ENCODE results near the gene PTK6.

PTK6 gene

DNA sequence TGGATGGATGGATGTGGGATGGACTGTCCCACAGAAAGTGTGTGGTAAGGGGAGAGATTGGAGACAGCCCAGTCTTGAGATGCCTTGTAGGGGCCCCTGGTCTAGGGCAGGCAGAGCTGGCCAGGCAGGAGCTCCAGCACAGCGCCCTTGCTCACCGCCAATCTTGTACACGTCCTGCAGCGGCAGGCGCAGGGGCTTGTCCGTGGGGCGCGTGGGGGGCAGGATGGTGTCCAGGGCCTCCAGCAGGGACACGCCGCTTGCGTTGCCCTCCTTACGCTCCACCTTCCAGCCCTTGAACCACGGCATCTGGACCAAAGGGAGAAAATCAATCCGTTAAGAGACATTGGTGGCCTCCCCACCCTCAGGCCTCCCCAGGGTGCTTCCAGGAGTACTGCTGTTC lies 44.2 kb downstream of the PTK6 start:
- ChIA-PET CTCF (interaction anchor here (1.4 kb wide), 1 partner anchor 10 kb away, joined by 5 read pairs; no protein-coding TSS in a partner anchor), POLR2A (no interaction called here)
- TF ChIP-seq, protein P1, sequence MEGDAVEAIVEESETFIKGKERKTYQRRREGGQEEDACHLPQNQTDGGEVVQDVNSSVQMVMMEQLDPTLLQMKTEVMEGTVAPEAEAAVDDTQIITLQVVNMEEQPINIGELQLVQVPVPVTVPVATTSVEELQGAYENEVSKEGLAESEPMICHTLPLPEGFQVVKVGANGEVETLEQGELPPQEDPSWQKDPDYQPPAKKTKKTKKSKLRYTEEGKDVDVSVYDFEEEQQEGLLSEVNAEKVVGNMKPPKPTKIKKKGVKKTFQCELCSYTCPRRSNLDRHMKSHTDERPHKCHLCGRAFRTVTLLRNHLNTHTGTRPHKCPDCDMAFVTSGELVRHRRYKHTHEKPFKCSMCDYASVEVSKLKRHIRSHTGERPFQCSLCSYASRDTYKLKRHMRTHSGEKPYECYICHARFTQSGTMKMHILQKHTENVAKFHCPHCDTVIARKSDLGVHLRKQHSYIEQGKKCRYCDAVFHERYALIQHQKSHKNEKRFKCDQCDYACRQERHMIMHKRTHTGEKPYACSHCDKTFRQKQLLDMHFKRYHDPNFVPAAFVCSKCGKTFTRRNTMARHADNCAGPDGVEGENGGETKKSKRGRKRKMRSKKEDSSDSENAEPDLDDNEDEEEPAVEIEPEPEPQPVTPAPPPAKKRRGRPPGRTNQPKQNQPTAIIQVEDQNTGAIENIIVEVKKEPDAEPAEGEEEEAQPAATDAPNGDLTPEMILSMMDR (IDR thresholded peaks at IDR 0.05; ENCODE audit: control extremely low read depth, extremely low read depth, low read depth, missing control alignments): no peak
- no peak for DNase-seq (ENCODE audit: extremely low spot score)

DNA sequence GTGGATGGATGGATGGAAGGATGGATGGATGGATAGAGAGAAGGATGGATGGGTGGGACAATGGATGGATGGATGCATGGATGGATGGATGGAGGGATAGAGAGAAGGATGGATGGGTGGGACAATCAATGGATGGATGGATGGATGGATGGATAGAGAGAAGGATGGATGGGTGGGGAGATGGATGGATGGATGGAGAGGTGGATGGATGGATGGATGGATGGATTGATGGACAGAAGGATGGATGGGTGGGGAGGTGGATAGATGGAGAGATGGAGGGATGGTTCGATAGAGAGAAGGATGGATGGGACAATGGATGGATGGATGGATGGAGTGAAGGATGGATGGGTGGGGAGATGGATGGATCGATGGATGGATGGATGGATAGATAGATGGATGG lies 44.7 kb downstream of the PTK6 start:
- TF ChIP-seq, protein P1 (IDR thresholded peaks at IDR 0.05; ENCODE audit: control extremely low read depth, extremely low read depth, low read depth, missing control alignments): no peak
- POLR2A ChIA-PET: no interaction called here
- CTCF ChIA-PET: no interaction called here

DNA sequence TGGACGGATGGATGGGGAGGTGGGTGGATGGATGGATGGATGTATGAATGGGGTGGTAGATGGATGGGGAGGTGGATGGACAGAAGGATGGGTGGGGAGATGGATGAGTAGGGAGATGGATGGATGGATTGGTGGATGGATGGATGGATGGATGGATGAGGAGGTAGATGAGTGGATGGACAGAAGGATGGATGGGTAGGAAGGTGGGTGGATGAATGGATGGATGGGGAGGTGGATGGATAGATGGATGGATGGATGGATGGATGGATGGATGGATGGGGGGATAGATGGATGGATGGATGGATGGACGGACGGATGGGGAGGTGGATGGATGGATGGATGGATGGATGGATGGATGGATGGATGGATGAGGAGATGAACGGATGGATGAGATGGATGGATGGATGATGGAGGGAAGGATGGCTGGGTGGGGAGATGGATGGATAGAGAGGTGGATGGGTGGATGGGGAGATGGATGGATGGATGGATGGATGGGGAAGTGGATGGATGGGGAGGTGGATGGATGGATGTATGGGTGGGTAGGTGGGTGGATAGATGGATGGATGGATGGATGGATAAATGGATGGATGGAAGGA lies 45.4 kb downstream of the PTK6 start:
- no peak for DNase-seq (ENCODE audit: extremely low spot score)
- TF ChIP-seq, protein P1 (IDR thresholded peaks at IDR 0.05; ENCODE audit: control extremely low read depth, extremely low read depth, low read depth, missing control alignments): no peak
- ChIA-PET CTCF (no interaction called here), POLR2A (no interaction called here)

More for the DNA sequence above, 44.7 kb downstream of the PTK6 start:
- DNase-seq (ENCODE audit: extremely low spot score): no peak

DNA sequence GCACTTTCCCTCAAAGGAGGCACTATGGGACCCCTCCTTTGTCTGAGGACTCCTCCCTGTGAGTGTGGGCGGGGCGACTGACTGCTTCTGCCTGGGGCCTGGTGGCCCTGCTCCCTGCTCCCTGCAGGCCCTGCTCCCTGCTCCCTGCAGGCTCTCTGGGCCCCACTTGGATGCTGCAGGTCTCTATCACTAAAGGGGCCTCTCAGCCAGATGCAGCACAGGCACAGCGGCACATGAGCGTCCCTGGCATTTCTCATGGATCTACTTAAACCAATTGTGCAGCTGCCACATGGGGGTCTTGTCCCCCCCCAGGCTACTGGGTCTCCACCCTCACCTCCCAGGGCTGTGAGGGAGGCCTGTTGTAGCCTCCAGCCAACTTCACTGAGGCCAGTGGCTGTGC lies 46.1 kb downstream of the PTK6 start:
- TF ChIP-seq, protein P1 (IDR thresholded peaks at IDR 0.05; ENCODE audit: control extremely low read depth, extremely low read depth, low read depth, missing control alignments): no peak
- CTCF ChIA-PET: no interaction called here
- POLR2A ChIA-PET: no interaction called here
- no peak for DNase-seq (ENCODE audit: extremely low spot score)

DNA sequence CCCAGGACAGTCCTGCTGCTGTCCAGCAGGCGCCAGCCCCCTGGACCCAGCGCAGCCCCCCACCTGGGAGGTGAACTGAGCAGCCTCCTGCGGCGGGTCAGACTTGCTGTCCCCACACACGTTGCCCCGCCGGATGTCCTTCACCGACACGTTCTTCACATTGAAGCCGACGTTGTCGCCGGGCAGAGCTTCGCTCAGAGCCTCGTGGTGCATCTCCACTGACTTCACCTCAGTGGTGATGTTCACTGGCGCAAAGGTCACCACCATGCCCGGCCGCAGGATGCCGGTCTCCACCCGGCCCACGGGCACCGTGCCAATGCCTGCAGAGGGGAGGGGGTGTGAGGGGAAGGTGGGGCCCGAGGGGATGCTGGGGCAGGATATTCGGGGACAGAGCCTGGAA lies 46.8 kb downstream of the PTK6 start:
- DNase-seq (ENCODE audit: extremely low spot score): no peak
- CTCF ChIA-PET: no interaction called here
- TF ChIP-seq, protein P1 (IDR thresholded peaks at IDR 0.05; ENCODE audit: control extremely low read depth, extremely low read depth, low read depth, missing control alignments): no peak
- POLR2A ChIA-PET: no interaction called here

DNA sequence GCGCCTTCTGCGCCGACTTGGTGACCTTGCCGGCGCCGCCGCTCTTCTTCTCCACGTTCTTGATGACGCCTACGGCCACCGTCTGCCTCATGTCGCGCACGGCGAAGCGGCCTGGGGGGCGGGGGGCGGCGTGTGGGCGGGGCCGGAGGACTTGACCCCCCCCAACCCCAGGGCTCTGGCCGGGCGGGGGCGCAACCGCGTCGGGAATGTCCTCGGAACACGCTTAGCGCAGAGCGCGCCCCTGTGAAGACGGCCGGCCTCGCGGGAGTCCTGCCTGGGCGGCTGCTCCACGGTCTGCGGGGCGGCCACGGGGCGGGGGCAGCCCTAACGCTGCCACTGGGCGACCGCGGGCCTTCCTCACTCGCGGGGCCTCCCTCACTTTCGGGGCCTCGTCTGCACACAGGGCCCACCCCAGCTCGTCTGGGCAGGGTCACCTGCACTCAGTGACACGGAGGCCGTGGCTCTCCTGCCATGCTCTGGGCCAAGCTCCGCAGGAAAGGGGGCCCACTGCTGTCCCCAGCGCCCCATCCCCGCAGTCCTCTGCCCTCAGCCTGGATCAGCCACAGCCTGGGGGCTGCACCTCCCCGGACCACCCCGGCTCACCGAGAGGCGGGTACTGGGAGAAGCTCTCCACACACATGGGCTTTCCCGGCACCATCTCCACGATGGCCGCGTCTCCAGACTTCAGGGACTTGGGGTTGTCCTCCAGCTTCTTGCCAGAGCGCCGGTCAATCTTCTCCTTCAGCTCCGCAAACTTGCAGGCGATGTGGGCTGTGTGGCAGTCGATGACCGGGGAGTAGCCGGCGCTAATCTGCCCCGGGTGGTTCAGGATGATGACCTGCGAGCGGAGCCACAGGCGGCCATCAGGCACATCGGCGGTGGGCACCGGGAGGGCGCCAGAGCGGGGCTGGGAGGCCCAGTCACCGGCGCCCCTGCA lies 48.6 kb downstream of the PTK6 start:
- ChIA-PET POLR2A (no interaction called here), CTCF (no interaction called here)
- TF ChIP-seq, protein P1 (IDR thresholded peaks at IDR 0.05; ENCODE audit: control extremely low read depth, extremely low read depth, low read depth, missing control alignments): no peak
- no peak for DNase-seq (ENCODE audit: extremely low spot score)

All from GM10248 (cell line).